Measurements from ENCODE around the gene ARHGEF5.

GRCh38 chr7:144404946-144405345 is 49.7 kb downstream of the ARHGEF5 start:
- no peak for TF ChIP-seq GATA3 (IDR thresholded peaks at IDR 0.05; ENCODE audit: low read depth, low read length)
- TF ChIP-seq GATA2 (IDR thresholded peaks at IDR 0.05; ENCODE audit: low read depth, low read length), result no peak
